ENCODE results near the gene ZCCHC14.

The ZCCHC14 gene

GRCh38 chr16:87446479-87446878 lies 46.3 kb downstream of the ZCCHC14 start:
- no peaks in the 10 kb centered on the region for H3F3A ChIP-seq (ENCODE audit: insufficient read depth, low read length)
- H3K27ac ChIP-seq (ENCODE audit: low read length): no peak overlapping the region
- no peaks in the 10 kb centered on the region for H3K79me2 ChIP-seq (ENCODE audit: low read length)
- no peaks in the 10 kb centered on the region for H4K20me1 ChIP-seq (ENCODE audit: insufficient read depth, low read length)
- H3K4me1 ChIP-seq (ENCODE audit: low read length): no peaks in the 10 kb centered on the region
- H3K4me3 ChIP-seq (ENCODE audit: low read length): no peak overlapping the region
- no peak overlapping the region for H3K4me2 ChIP-seq (ENCODE audit: low read depth, low read length)
- H3K9me3 ChIP-seq (replicated peaks; ENCODE audit: insufficient read depth, low read length): no peaks in the 10 kb centered on the region
- DNase-seq: no peak
- no peaks in the 10 kb centered on the region for H3K36me3 ChIP-seq (replicated peaks; ENCODE audit: insufficient read depth, low read length)
- H3K27me3 ChIP-seq (replicated peaks; ENCODE audit: insufficient read depth, low read length): no peaks in the 10 kb centered on the region
- TF ChIP-seq CTCF (IDR thresholded peaks at IDR 0.05; ENCODE audit: low read length): no peak
- H2AFZ ChIP-seq (ENCODE audit: low read length): no peak overlapping the region
- H3K9me2 ChIP-seq (replicated peaks; ENCODE audit: insufficient read depth, low read length): no peaks in the 10 kb centered on the region
- H3K9ac ChIP-seq (ENCODE audit: low read length): no peak overlapping the region

- no peak overlapping the region for H3K4me3 ChIP-seq (ENCODE audit: low read length)
- no peaks in the 10 kb centered on the region for H3K4me1 ChIP-seq (ENCODE audit: low read length)
- H3K79me2 ChIP-seq (ENCODE audit: low read length): no peaks in the 10 kb centered on the region
- H3K9me3 ChIP-seq (replicated peaks; ENCODE audit: insufficient read depth, low read length): no peaks in the 10 kb centered on the region
- H3K27me3 ChIP-seq (replicated peaks; ENCODE audit: insufficient read depth, low read length): no peaks in the 10 kb centered on the region
- no peak for DNase-seq
- no peaks in the 10 kb centered on the region for H4K20me1 ChIP-seq (ENCODE audit: insufficient read depth, low read length)
- no peak for TF ChIP-seq EZH2phosphoT487 (IDR thresholded peaks at IDR 0.05; ENCODE audit: low read length)
- TF ChIP-seq CTCF (IDR thresholded peaks at IDR 0.05; ENCODE audit: low read length): no peak
- no peak for TF ChIP-seq EZH2 (optimal IDR thresholded peaks at IDR 0.05; ENCODE audit: low read depth, low read length)
- no peak overlapping the region for H3K4me2 ChIP-seq (ENCODE audit: low read depth, low read length)
- H3K9me2 ChIP-seq (replicated peaks; ENCODE audit: insufficient read depth, low read length): no peaks in the 10 kb centered on the region
- no peak overlapping the region for H2AFZ ChIP-seq (ENCODE audit: low read length)
- no peak overlapping the region for H3K27ac ChIP-seq (ENCODE audit: low read length)
- no peak overlapping the region for H3K9ac ChIP-seq (ENCODE audit: low read length)
- no peaks in the 10 kb centered on the region for H3F3A ChIP-seq (ENCODE audit: insufficient read depth, low read length)
- H3K36me3 ChIP-seq (replicated peaks; ENCODE audit: insufficient read depth, low read length): no peaks in the 10 kb centered on the region
These were observed 47.3 kb downstream of the ZCCHC14 start for GRCh38 chr16:87445486-87445885.

GRCh38 chr16:87443964-87444363 lies 48.9 kb downstream of the ZCCHC14 start:
- Histone ChIP-seq H3K9me2 (replicated peaks; ENCODE audit: insufficient read depth, low read length) (no peaks in the 10 kb centered on the region), H3F3A (ENCODE audit: insufficient read depth, low read length) (no peaks in the 10 kb centered on the region), H3K9me3 (replicated peaks; ENCODE audit: insufficient read depth, low read length) (no peaks in the 10 kb centered on the region), H3K4me3 (ENCODE audit: low read length) (no peak overlapping the region), H3K27me3 (replicated peaks; ENCODE audit: insufficient read depth, low read length) (no peaks in the 10 kb centered on the region), H3K4me2 (ENCODE audit: low read depth, low read length) (no peak overlapping the region), H3K9ac (ENCODE audit: low read length) (no peak overlapping the region), H3K79me2 (ENCODE audit: low read length) (no peaks in the 10 kb centered on the region), H3K27ac (ENCODE audit: low read length) (no peak overlapping the region), H4K20me1 (ENCODE audit: insufficient read depth, low read length) (no peaks in the 10 kb centered on the region), H2AFZ (ENCODE audit: low read length) (no peak overlapping the region), H3K4me1 (ENCODE audit: low read length) (no peaks in the 10 kb centered on the region), H3K36me3 (replicated peaks; ENCODE audit: insufficient read depth, low read length) (no peaks in the 10 kb centered on the region)
- no peak for DNase-seq
- TF ChIP-seq EZH2 (optimal IDR thresholded peaks at IDR 0.05; ENCODE audit: low read depth, low read length) (no peak), EZH2phosphoT487 (IDR thresholded peaks at IDR 0.05; ENCODE audit: low read length) (no peak), CTCF (IDR thresholded peaks at IDR 0.05; ENCODE audit: low read length) (no peak)
